Motor neuron (in vitro differentiated cells): ENCODE measurements around the gene ZDHHC20. TPM values are rescaled to one million over a fixed set of nuclear protein-coding genes. Genes with fewer than 3 reads are reported as not detected.
"Not testable (repeated sequence)": the region's sequence is repeated elsewhere in the genome, so short reads cannot be mapped to it uniquely, and the experiment has no call there.

Experiments
- ATAC-seq, 8 experiments: fragments of 200-7000 bp; cut with Tn5 transposase; replicated peaks in 6 of 8; 2 replicates each; pipeline ENCODE4 v1.8.0; 2021; ENCODE audit warnings: mild to moderate bottlenecking in 8 of 8, moderate library complexity in 8 of 8
- H3K27ac ChIP-seq, 2 donors: fragments of 250-450 bp; sonication (Bioruptor Pico); 2 replicates each; pipeline ENCODE4 v1.9.0; 2021; ENCODE audit warnings: antibody characterized with exemption in 2 of 2, mild to moderate bottlenecking in 2 of 2, moderate library complexity in 1 of 2
- H3K4me1 ChIP-seq, 2 donors: fragments of 250-450 bp; sonication (Bioruptor Pico); replicated peaks in 1 of 2; 2 replicates each; pipeline ENCODE4 v1.6.1; 2021; ENCODE audit warnings: antibody characterized with exemption in 2 of 2, mild to moderate bottlenecking in 2 of 2, moderate library complexity in 1 of 2
- H3K4me3 ChIP-seq, 5 donors: fragments of 250-450 bp; sonication (Bioruptor Pico); 2 replicates each; pipeline ENCODE4 v1.9.0; 2021; ENCODE audit warnings: antibody characterized with exemption in 5 of 5, mild to moderate bottlenecking in 5 of 5, moderate library complexity in 4 of 5
- WGBS, 10 experiments: fragments of 450-650 bp; shearing (Covaris generic); methylation state at CpG; one replicate each; pipeline ENCODE4 v1.0.0; 2022; 5-methylcytosine and 5-hydroxymethylcytosine counted together
- in situ Hi-C, 9 experiments: fragments of 400-800 bp; cut with MboI; loops; one replicate each; pipeline ENCODE4 v1.15.0; 2021; ENCODE audit warnings: low sequenced_read_pairs in 9 of 9, low pct_unique_long_range_greater_than_20kb in 2 of 9; ENCODE audit not compliant: unreplicated experiment in 9 of 9
- total RNA-seq, 8 experiments: library from RNA; unstranded; fragments of 300-600 nt; gene quantifications; 2 replicates each; pipeline versions ENCODE4 v1.2.3 to v1.2.4, GENCODE V29; 2022

The ZDHHC20 gene
- total RNA-seq, 8 experiments from 2014 or later = 19.5 to 33.9 (median 26.3) TPM

DNA sequence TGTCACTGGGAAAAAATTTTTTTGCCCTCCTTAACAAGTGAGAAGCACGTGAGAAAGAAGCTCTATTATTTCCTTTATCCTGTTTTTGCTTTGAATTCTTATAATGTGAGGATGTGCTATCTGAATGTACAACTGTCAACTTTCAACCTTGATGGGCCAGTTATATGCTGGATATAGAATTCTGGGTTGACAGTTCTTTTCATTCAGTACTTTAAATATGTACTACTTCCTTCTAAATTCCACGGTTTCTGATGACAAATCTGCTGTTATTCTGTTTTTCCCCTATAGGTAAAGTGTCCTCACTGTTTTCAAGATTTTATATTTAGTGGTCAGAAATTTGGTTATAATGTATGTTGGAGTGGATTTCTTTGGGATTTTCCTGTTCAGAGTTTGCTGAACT is 29.9 kb downstream of the ZDHHC20 start:
- 50 to 100% (median 92%) methylated on average over 1 to 2 of the region's 2 CpGs for WGBS, 10 experiments
- Histone ChIP-seq H3K4me1 (no peaks in the 10 kb centered on the region), H3K27ac (no peak overlapping the region), H3K4me3 (no peak overlapping the region)
- in situ Hi-C loops = no loop called here
- no peak for ATAC-seq

DNA sequence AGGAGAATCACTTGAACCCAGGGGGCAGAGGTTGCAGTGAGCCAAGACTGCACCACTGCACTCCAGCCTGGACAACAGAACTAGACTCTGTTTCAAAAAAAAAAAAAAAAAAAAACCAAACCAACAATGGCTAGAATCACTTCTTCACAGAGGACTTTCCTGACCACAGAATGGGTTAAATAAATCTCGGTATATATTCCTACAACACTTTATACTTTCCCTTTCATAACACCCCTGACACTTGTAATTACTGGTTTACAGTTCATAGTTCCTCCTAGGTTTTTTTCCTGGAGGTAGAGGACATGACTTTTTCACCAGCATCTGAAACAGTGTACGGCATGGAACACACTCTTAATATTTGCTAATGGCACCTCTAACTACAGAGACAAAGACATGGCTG is 31.4 kb downstream of the ZDHHC20 start:
- ATAC-seq = no peak
- no peak overlapping the region for H3K27ac ChIP-seq
- WGBS, 10 experiments = 80 to 100% (median 100%) methylated on average over 1 to 2 of the region's 2 CpGs; no CpG with 5 or more reads in 2 of the 10 experiments
- in situ Hi-C loops = no loop called here
- H3K4me3 ChIP-seq = no peak overlapping the region
- H3K4me1 ChIP-seq = no peaks in the 10 kb centered on the region

- no peak for ATAC-seq
- WGBS, 10 experiments = 33 to 100% (median 90%) methylated on average over 1 of the region's 1 CpG; no CpG with 5 or more reads in 4 of the 10 experiments
- no peak overlapping the region for H3K27ac ChIP-seq
These were observed 32.9 kb downstream of the ZDHHC20 start for GRCh38 chr13:21426238-21426637.

GRCh38 chr13:21420706-21421105 is 38.4 kb downstream of the ZDHHC20 start:
- Histone ChIP-seq H3K27ac (no peak overlapping the region), H3K4me1 (no peaks in the 10 kb centered on the region), H3K4me3 (no peak overlapping the region)
- in situ Hi-C loops = no loop called here
- 63 to 100% (median 89%) methylated on average over 1 to 3 of the region's 3 CpGs for WGBS, 10 experiments
- peak in 6 of 8 experiments; percentile 23 to 86 (median 44) for ATAC-seq

More at GRCh38 chr13:21426238-21426637, 32.9 kb downstream of the ZDHHC20 start:
- Histone ChIP-seq H3K4me1 (no peaks in the 10 kb centered on the region), H3K4me3 (no peak overlapping the region)
- in situ Hi-C loops = no loop called here

- ATAC-seq = no peak
- H3K4me3 ChIP-seq = no peak overlapping the region
- no peak overlapping the region for H3K27ac ChIP-seq
- in situ Hi-C loops = no loop called here
- H3K4me1 ChIP-seq = no peaks in the 10 kb centered on the region
- 18 to 100% (median 79%) methylated on average over 1 of the region's 1 CpG; no CpG with 5 or more reads in 2 of the 10 experiments for WGBS, 10 experiments
These were observed 46.1 kb downstream of the ZDHHC20 start for GRCh38 chr13:21413013-21413412.

GRCh38 chr13:21410453-21410852 is 48.6 kb downstream of the ZDHHC20 start:
- H3K4me1 ChIP-seq, H3K27ac ChIP-seq, in situ Hi-C loops, ATAC-seq, H3K4me3 ChIP-seq: not testable (repeated sequence)
- 40 to 100% (median 59%) methylated on average over 1 to 2 of the region's 2 CpGs; no CpG with 5 or more reads in 5 of the 10 experiments for WGBS, 10 experiments

DNA sequence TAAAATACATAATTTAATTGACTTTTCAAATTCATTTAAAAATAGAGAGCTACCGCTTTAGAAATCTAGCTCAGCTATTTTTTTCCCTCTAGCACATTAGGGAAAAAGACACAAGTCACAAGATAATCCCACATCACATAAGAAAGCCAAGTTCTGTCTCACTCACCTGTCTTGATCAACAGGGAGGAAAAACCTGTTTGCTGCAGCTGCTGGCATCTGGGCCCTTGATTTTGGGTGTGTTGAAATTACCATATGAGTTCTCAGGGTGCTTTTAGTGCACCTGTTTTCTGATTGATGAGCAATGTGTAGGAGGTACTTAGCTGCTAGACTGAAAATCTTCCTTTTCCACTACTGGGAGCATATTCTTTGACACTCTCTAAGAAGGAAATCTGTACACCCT is 53.8 kb downstream of the ZDHHC20 start:
- no peak for ATAC-seq

DNA sequence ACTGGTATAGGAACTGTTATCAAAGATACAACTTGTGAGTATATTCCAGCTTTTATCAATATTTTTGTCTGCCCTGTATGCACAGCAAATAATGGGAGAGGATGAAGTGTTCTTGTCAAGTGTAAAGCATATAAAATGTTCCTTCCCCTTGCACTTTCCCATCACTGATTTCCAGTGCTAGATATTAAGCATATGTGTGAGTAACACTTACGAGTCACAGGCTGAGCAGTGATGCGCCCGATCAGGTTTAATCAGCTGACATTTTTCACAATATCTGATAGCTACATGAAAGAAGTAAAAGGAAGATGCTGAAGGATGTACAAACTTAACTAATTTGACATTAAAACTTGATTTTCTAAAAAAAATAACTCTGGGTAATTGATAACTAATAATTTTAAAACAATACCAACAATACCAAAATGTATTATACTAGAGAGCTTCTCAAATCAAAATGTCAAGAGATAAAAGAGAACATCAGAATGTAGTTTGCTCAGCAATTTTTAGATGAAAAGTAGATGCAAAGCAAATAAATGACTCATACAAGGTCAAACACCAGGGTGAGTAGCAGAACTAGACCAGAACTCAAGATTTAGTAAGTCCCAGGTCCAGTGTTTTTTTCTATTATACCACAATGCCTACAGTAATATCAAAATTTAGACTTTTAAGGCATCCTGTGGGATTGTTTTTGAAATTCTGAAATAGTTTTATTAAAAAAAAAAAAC is 56.4 kb downstream of the ZDHHC20 start:
- Histone ChIP-seq H3K4me3 (no peak overlapping the region), H3K27ac (no peak overlapping the region), H3K4me1 (no peaks in the 10 kb centered on the region)
- in situ Hi-C loops = no loop called here
- WGBS, 10 experiments = 35 to 100% (median 90%) methylated on average over 2 to 3 of the region's 3 CpGs; no CpG with 5 or more reads in 3 of the 10 experiments
- peak in 3 of 8 experiments; percentile 19 to 63 (median 46) for ATAC-seq

More for the DNA sequence above, 53.8 kb downstream of the ZDHHC20 start:
- Histone ChIP-seq H3K27ac (no peak overlapping the region), H3K4me1 (no peaks in the 10 kb centered on the region), H3K4me3 (no peak overlapping the region)
- in situ Hi-C loops = no loop called here
- 86 to 100% (median 100%) methylated on average over 1 of the region's 1 CpG; no CpG with 5 or more reads in 1 of the 10 experiments for WGBS, 10 experiments

- Histone ChIP-seq H3K27ac (no peak overlapping the region), H3K4me1 (no peaks in the 10 kb centered on the region), H3K4me3 (no peak overlapping the region)
- WGBS, 10 experiments = 52 to 100% (median 94%) methylated on average over 2 to 3 of the region's 3 CpGs; no CpG with 5 or more reads in 2 of the 10 experiments
- no peak for ATAC-seq
- in situ Hi-C loops = no loop called here
These were observed 59.4 kb downstream of the ZDHHC20 start for GRCh38 chr13:21399741-21400140.

GRCh38 chr13:21395953-21396352 is 63.1 kb downstream of the ZDHHC20 start:
- no peaks in the 10 kb centered on the region for H3K4me1 ChIP-seq
- no peak for ATAC-seq
- no peak overlapping the region for H3K27ac ChIP-seq
- in situ Hi-C loops = no loop called here
- 13 to 100% (median 76%) methylated on average over 1 to 3 of the region's 3 CpGs; no CpG with 5 or more reads in 3 of the 10 experiments for WGBS, 10 experiments
- no peak overlapping the region for H3K4me3 ChIP-seq

- no peak for ATAC-seq
- WGBS, 10 experiments = 75 to 100% (median 97%) methylated on average over 2 of the region's 2 CpGs; no CpG with 5 or more reads in 2 of the 10 experiments
- no peak overlapping the region for H3K27ac ChIP-seq
- in situ Hi-C loops = no loop called here
- H3K4me3 ChIP-seq = no peak overlapping the region
- H3K4me1 ChIP-seq = no peaks in the 10 kb centered on the region
These were observed 70.0 kb downstream of the ZDHHC20 start for GRCh38 chr13:21389124-21389523.

DNA sequence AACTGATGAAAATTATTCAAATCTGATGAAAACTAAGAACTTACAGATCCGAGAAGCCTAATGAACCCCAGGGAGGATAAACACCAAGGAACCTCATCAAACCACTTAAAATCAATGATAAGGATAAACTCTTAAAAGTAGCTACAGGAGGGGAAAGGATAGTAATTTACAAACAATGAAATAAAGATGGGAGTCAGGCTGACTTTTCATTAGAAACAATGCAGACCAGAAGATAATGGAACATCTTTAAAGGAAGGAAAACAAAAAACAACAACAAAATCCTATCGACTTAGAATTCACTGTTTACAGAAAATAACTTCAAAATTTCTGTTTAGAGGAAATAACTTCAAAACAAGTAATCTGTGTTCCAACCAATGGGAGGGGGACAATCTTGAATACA is 73.4 kb downstream of the ZDHHC20 start:
- 90 to 100% (median 100%) methylated on average over 1 to 2 of the region's 2 CpGs for WGBS, 10 experiments
- in situ Hi-C loops = no loop called here
- ATAC-seq = no peak
- H3K4me3 ChIP-seq = no peak overlapping the region
- no peak overlapping the region for H3K27ac ChIP-seq
- H3K4me1 ChIP-seq = no peaks in the 10 kb centered on the region

DNA sequence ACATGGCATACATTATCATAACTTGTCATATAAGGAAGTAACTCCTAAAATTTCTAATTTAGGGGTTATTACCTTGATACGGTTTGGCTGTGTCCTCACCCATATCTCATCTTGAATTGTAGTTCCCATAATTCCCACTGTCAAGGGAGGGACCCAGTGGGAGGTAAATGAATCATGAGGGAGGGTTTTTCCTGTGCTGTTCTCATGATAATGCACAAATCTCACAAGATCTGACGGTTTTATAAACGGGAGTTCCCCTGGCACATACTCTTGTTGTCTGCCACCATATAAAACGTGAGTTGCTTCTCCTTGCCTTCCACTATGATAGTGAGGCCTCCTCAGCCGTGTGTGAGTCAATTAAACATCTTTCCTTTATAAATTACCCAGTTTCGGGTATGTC is 76.0 kb downstream of the ZDHHC20 start:
- ATAC-seq = peak in 2 of 8 experiments; percentile 38 to 60
- 40 to 100% (median 80%) methylated on average over 1 to 5 of the region's 6 CpGs; no CpG with 5 or more reads in 1 of the 10 experiments for WGBS, 10 experiments
- in situ Hi-C loops = no loop called here
- Histone ChIP-seq H3K4me3 (no peak overlapping the region), H3K4me1 (no peaks in the 10 kb centered on the region), H3K27ac (no peak overlapping the region)
